Adrenal gland (tissue), 12 donors: ENCODE data around the gene KPRP. TPM values are rescaled to one million over a fixed set of nuclear protein-coding genes. Genes with fewer than 3 reads are reported as not detected.

Source experiments
- DNase-seq, 7 donors: peaks; one replicate each; pipeline ENCODE4 v3.0.0-alpha.2; 2019 to 2020
- H3K27ac ChIP-seq, 5 donors: fragments of 200-600 bp; sonication (generic) in 4 of 5; 1 replicate in 3 of 5; 2 replicates in 2 of 5; pipeline versions ENCODE4 v1.5.1 to v1.8.0; 2016 to 2020; ENCODE audit warnings: mild to moderate bottlenecking in 1 of 5
- H3K27me3 ChIP-seq: fragments of 200-600 bp; 2 replicates; pipeline ENCODE4 v1.8.0; 2021
- H3K36me3 ChIP-seq, 2 donors: fragments of 200-600 bp; replicated peaks in 1 of 2; 1 replicate in 1 of 2; 2 replicates in 1 of 2; pipeline versions ENCODE4 v1.5.1 to v1.8.0; 2018 to 2022
- H3K4me1 ChIP-seq, 2 donors: fragments of 200-600 bp; replicated peaks in 1 of 2; 1 replicate in 1 of 2; 2 replicates in 1 of 2; pipeline versions ENCODE4 v1.5.1 to v1.8.0; 2018 to 2021
- H3K4me3 ChIP-seq, 4 donors: fragments of 200-600 bp; sonication (generic) in 3 of 4; one replicate each; pipeline ENCODE4 v1.5.1; 2016 to 2018
- H3K9me3 ChIP-seq, 3 donors: fragments of 200-600 bp; sonication (generic) in 1 of 3; replicated peaks in 1 of 3; 1 replicate in 2 of 3; 2 replicates in 1 of 3; pipeline versions ENCODE4 v1.5.1 to v1.8.0; 2016 to 2021
- POLR2A ChIP-seq, 2 donors: fragments of 450-650 bp; IDR thresholded peaks; one replicate each; pipeline ENCODE4 v1.6.1; 2017; ENCODE audit warnings: antibody characterized with exemption in 2 of 2, mild to moderate bottlenecking in 2 of 2, moderate library complexity in 1 of 2
- WGBS, 4 donors: extraction: QIAGEN DNeasy Blood & Tissue Kit in 2 of 4; methylation state at CpG; one replicate each; pipeline versions ENCODE4 v1.1.5 to v1.1.7; 2013 to 2017; 5-methylcytosine and 5-hydroxymethylcytosine counted together
- intact Hi-C, 2 donors: fragments of 100-400 bp; cut with DNase I; formaldehyde crosslinking; loops; one replicate each; pipeline versions ENCODE4 v1.14.1 to v1.15.0; 2022 to 2023
- polyA plus RNA-seq, 3 donors: library from polyadenylated mRNA; stranded (reverse); fragments of 200-250 nt in 2 of 3; fragments of 350-450 nt in 1 of 3; fragmentation: Illumina TruSeq in 1 of 3; extraction: RNeasy Lipid Tissue Mini Kit (QIAGEN cat#74804) in 1 of 3; gene quantifications; one replicate each; pipeline ENCODE4 v1.2.3, GENCODE V29; 2013 to 2014
- total RNA-seq, 9 donors: library from RNA; depleted of rRNA in 4 of 9; stranded (reverse); fragments of >200 nt in 4 of 9; fragments of 120-200 nt in 1 of 9; fragmentation: NEBNext Ultra II Directional in 1 of 9; extraction: Animal tissue kit (Norgen Biotek cat#: 25700) in 1 of 9; gene quantifications; one replicate each; pipeline versions ENCODE4 v1.1.0 to v1.2.4, GENCODE V29; 2013 to 2023
- TF ChIP-seq, protein P1 (sequence below), 6 experiments: fragments of 450-650 bp in 4 of 6; fragments of 200-600 bp in 2 of 6; sonication (generic) in 1 of 6; IDR thresholded peaks; 1 replicate in 5 of 6; 2 replicates in 1 of 6; pipeline versions ENCODE4 v1.5.1 to v1.8.0; 2016 to 2021; ENCODE audit warnings: antibody characterized with exemption in 6 of 6, mild to moderate bottlenecking in 2 of 6, moderate library complexity in 1 of 6
- donor health status: healthy with polysubstance abuse.
- donor health status: Bipolar disorder and iron deficiency.
- donor health status: DM: yes; HTN: yes; CAD: no.
- donor health status: DM: no; HTN: no; CAD: no.
- donor health status: DM: no; HTN: no; CAD: no.
- donor health status: DM: yes; HTN: yes; CAD: no.

KPRP gene
- total and polyA plus RNA-seq, 12 donors, result not detected

DNA sequence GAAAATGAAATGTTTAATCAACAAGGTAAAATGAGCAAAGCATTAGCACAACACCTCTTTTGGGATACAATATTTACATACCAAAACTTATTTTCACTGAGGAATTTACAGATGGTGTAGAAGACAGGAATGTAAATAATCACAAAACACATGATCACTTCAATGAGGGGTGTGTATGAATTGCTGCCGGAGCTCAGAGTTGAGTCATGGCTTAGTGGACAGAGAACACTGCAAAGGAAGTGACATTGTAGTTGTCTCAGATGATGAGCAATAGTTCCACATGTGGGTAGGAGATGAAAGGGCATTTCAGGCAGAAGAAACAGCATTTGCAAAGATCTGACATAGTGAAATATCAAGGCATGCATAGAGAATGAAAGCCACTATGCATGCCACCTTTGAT lies 5.6 kb upstream of the KPRP start:
- TF ChIP-seq POLR2A (IDR thresholded peaks at IDR 0.05), result no peak
- TF ChIP-seq, protein P1, sequence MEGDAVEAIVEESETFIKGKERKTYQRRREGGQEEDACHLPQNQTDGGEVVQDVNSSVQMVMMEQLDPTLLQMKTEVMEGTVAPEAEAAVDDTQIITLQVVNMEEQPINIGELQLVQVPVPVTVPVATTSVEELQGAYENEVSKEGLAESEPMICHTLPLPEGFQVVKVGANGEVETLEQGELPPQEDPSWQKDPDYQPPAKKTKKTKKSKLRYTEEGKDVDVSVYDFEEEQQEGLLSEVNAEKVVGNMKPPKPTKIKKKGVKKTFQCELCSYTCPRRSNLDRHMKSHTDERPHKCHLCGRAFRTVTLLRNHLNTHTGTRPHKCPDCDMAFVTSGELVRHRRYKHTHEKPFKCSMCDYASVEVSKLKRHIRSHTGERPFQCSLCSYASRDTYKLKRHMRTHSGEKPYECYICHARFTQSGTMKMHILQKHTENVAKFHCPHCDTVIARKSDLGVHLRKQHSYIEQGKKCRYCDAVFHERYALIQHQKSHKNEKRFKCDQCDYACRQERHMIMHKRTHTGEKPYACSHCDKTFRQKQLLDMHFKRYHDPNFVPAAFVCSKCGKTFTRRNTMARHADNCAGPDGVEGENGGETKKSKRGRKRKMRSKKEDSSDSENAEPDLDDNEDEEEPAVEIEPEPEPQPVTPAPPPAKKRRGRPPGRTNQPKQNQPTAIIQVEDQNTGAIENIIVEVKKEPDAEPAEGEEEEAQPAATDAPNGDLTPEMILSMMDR (IDR thresholded peaks at IDR 0.05), result no peak

DNA sequence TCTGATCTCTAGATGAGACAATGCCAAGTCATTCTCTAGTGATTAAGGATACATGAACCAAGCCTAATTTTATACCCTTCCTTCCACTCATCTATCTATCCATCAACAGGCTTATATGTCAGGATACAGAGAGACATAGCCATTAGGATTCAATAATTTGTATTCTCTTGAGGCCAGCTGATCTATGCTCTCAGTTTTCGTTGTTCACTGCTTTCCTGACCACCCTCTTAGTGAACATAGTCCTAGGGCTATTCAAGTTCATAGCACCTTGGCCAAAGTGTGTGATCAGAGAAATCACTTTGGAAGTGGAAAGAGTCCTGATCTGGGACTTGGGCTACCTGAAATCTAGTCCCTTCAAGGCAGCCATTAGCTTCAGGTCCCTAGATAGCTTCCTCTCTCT lies 4.2 kb upstream of the KPRP start:
- no peaks in the 10 kb centered on the region for H3K9me3 ChIP-seq
- no peak overlapping the region for H3K4me3 ChIP-seq
- no peak overlapping the region for H3K27ac ChIP-seq
- no peak for DNase-seq
- TF ChIP-seq, protein P1 (IDR thresholded peaks at IDR 0.05), result no peak
- TF ChIP-seq POLR2A (IDR thresholded peaks at IDR 0.05), result no peak
- no peaks in the 10 kb centered on the region for H3K36me3 ChIP-seq
- intact Hi-C loops, result no loop called here
- peaks cover 3% of the 10 kb centered on the region for H3K27me3 ChIP-seq
- H3K4me1 ChIP-seq, result no peaks in the 10 kb centered on the region
- WGBS, 4 donors, result 17 to 33% (median 23%) methylated on average over 1 of the region's 1 CpG

More for the DNA sequence above, 5.6 kb upstream of the KPRP start:
- H3K36me3 ChIP-seq, result no peaks in the 10 kb centered on the region
- H3K9me3 ChIP-seq, result no peaks in the 10 kb centered on the region
- WGBS, 4 donors, result 31 to 57% (median 36%) methylated on average over 1 of the region's 1 CpG
- no peak overlapping the region for H3K4me3 ChIP-seq
- peaks cover 3% of the 10 kb centered on the region for H3K27me3 ChIP-seq
- no peak overlapping the region for H3K27ac ChIP-seq
- H3K4me1 ChIP-seq, result no peaks in the 10 kb centered on the region
- intact Hi-C loops, result no loop called here
- no peak for DNase-seq

DNA sequence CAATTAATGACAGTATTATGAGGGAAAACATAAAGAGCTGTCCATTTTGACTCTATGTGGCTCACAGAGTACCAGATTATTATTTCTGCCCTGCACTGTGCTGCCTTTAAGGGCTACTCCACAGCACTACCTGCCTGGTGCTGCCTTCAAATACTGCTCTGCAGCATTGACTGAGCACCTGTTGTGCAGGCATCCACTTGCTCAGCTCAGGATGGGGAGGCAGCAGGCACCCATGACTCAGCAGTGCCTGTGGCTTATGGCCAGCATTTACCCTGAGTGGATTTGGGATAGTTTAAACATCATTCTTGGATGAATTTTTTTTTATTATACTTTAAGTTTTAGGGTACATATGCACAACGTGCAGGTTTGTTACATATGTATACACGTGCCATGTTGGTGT lies 953 bp upstream of the KPRP start:
- Histone ChIP-seq H3K27me3 (no peaks in the 10 kb centered on the region), H3K4me1 (no peaks in the 10 kb centered on the region), H3K27ac (no peak overlapping the region), H3K4me3 (no peak overlapping the region), H3K36me3 (no peaks in the 10 kb centered on the region), H3K9me3 (no peaks in the 10 kb centered on the region)
- TF ChIP-seq POLR2A (IDR thresholded peaks at IDR 0.05), result no peak
- TF ChIP-seq, protein P1 (IDR thresholded peaks at IDR 0.05), result no peak
- WGBS, 4 donors, result 70 to 87% (median 77%) methylated on average over 2 of the region's 2 CpGs
- no peak for DNase-seq
- intact Hi-C loops, result no loop called here

DNA sequence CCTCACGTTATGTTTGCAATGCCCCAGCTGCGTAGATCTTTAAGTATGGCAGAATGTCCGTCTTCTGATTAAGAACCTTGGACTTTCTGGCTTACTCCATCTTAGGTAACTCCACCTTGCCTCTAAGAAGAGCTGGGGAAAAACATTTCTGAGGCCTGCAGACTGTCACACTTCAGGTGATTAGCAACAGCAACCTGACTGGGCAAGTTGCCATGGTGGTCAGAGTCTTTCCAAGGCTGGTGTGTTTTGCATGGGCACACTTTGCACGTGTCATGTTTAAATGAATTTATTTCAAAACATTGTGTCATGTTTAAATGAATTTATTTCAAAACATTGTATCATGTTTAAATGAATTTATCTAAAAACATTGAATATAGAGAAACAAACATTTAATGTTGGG lies 811 bp downstream of the KPRP start:
- no peaks in the 10 kb centered on the region for H3K9me3 ChIP-seq
- intact Hi-C loops, result no loop called here
- no peak overlapping the region for H3K4me3 ChIP-seq
- no peak overlapping the region for H3K27ac ChIP-seq
- no peak for TF ChIP-seq POLR2A (IDR thresholded peaks at IDR 0.05)
- TF ChIP-seq, protein P1 (IDR thresholded peaks at IDR 0.05), result no peak
- no peaks in the 10 kb centered on the region for H3K36me3 ChIP-seq
- no peaks in the 10 kb centered on the region for H3K27me3 ChIP-seq
- H3K4me1 ChIP-seq, result no peaks in the 10 kb centered on the region
- DNase-seq, result no peak
- WGBS, 4 donors, result 69 to 79% (median 73%) methylated on average over 4 of the region's 4 CpGs
